ENCODE measurements around the gene SLC26A2.
A peak's percentile ranks its signal among the peaks of the same experiment; 100 is the strongest.
"Not testable (repeated sequence)": the region's sequence is repeated elsewhere in the genome, so short reads cannot be mapped to it uniquely, and the experiment has no call there.

The SLC26A2 gene

DNA sequence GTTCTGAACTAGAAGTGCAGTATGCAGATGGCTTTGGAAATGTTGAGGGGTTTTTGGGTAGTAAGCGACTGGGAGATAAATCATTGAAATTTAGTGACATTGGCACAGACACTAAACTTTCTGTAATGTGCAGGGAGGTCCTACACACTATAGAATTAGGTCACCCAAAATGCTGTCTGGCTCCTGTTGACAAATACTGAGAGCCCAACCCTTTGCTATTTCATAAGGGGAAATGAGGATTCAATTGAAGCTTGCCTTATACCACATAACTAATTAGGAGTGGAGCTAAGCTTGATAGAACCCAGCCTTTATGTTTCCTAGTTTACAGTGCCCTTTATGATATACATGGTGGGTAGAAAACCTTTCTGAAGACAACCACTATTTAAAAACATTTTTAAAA is 62.6 kb downstream of the SLC26A2 start:
- peak overlapping the region in 1 of 3 experiments; percentile 92 for H3K27ac Mint-ChIP-seq
- peaks cover 75% of the 10 kb centered on the region for H3K36me3 Mint-ChIP-seq (ENCODE audit: low read depth)
- TF ChIP-seq, protein P1, sequence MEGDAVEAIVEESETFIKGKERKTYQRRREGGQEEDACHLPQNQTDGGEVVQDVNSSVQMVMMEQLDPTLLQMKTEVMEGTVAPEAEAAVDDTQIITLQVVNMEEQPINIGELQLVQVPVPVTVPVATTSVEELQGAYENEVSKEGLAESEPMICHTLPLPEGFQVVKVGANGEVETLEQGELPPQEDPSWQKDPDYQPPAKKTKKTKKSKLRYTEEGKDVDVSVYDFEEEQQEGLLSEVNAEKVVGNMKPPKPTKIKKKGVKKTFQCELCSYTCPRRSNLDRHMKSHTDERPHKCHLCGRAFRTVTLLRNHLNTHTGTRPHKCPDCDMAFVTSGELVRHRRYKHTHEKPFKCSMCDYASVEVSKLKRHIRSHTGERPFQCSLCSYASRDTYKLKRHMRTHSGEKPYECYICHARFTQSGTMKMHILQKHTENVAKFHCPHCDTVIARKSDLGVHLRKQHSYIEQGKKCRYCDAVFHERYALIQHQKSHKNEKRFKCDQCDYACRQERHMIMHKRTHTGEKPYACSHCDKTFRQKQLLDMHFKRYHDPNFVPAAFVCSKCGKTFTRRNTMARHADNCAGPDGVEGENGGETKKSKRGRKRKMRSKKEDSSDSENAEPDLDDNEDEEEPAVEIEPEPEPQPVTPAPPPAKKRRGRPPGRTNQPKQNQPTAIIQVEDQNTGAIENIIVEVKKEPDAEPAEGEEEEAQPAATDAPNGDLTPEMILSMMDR (IDR thresholded peaks at IDR 0.05; ENCODE audit: unreplicated experiment in 3 of 3): no peak
- peaks cover 10% of the 10 kb centered on the region for H3K4me1 Mint-ChIP-seq
- no peaks in the 10 kb centered on the region for H3K9me3 Mint-ChIP-seq
- H3K4me3 Mint-ChIP-seq: no peak overlapping the region
- H3K27me3 Mint-ChIP-seq (ENCODE audit: low read depth): no peaks in the 10 kb centered on the region

GRCh38 chr5:150024346-150024984 is 63.9 kb downstream of the SLC26A2 start:
- no peaks in the 10 kb centered on the region for H3K27me3 Mint-ChIP-seq (ENCODE audit: low read depth)
- no peaks in the 10 kb centered on the region for H3K9me3 Mint-ChIP-seq
- H3K4me3 Mint-ChIP-seq: no peak overlapping the region
- peak overlapping the region in 2 of 3 experiments; percentile 68 to 75 for H3K27ac Mint-ChIP-seq
- peaks cover 70% of the 10 kb centered on the region for H3K36me3 Mint-ChIP-seq (ENCODE audit: low read depth)
- TF ChIP-seq, protein P1 (IDR thresholded peaks at IDR 0.05; ENCODE audit: unreplicated experiment in 3 of 3): peak in 1 of 3 experiments; percentile 18
- H3K4me1 Mint-ChIP-seq: peaks cover 10% of the 10 kb centered on the region

GRCh38 chr5:150026682-150027172 is 66.2 kb downstream of the SLC26A2 start:
- no peaks in the 10 kb centered on the region for H3K9me3 Mint-ChIP-seq
- TF ChIP-seq, protein P1 (IDR thresholded peaks at IDR 0.05; ENCODE audit: unreplicated experiment in 3 of 3): no peak
- H3K27ac Mint-ChIP-seq: no peak overlapping the region
- no peaks in the 10 kb centered on the region for H3K27me3 Mint-ChIP-seq (ENCODE audit: low read depth)
- H3K4me1 Mint-ChIP-seq: peaks cover 9% of the 10 kb centered on the region
- H3K4me3 Mint-ChIP-seq: no peak overlapping the region
- H3K36me3 Mint-ChIP-seq (ENCODE audit: low read depth): peaks cover 64% of the 10 kb centered on the region

- not testable (repeated sequence) for H3K4me1 Mint-ChIP-seq; H3K9me3 Mint-ChIP-seq; H3K4me3 Mint-ChIP-seq; H3K27me3 Mint-ChIP-seq (ENCODE audit: low read depth); H3K27ac Mint-ChIP-seq
- H3K36me3 Mint-ChIP-seq (ENCODE audit: low read depth): peaks cover 61% of the 10 kb centered on the region
Observed at GRCh38 chr5:150028047-150028446, 67.5 kb downstream of the SLC26A2 start.

- no peak overlapping the region for H3K4me3 Mint-ChIP-seq
- H3K27ac Mint-ChIP-seq: no peak overlapping the region
- H3K9me3 Mint-ChIP-seq: no peaks in the 10 kb centered on the region
- TF ChIP-seq, protein P1 (IDR thresholded peaks at IDR 0.05; ENCODE audit: unreplicated experiment in 3 of 3): no peak
- peaks cover 69% of the 10 kb centered on the region for H3K36me3 Mint-ChIP-seq (ENCODE audit: low read depth)
- no peaks in the 10 kb centered on the region for H3K27me3 Mint-ChIP-seq (ENCODE audit: low read depth)
- peaks cover 2% of the 10 kb centered on the region for H3K4me1 Mint-ChIP-seq
Observed at GRCh38 chr5:150033334-150033733, 72.8 kb downstream of the SLC26A2 start.

DNA sequence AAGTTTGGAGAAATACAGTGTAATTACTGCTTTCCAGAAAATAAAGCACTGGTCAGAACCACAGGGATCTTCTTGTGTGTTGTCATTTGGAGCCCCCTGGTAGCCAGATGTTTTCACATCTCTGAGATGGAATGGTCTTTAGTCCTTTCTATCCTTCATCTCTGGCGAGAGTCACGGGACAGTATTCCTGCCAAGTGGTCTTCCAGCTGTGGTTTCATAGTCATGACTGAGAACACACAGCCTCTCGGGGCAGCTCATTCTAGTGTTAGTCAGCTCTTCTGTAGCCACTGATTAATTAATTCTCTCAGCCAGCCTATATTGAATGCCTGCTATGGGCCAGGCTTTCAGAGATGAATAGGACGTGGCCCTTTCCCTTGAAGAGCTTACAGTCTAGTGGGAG is 74.1 kb downstream of the SLC26A2 start:
- no peak overlapping the region for H3K4me3 Mint-ChIP-seq

More for the DNA sequence above, 74.1 kb downstream of the SLC26A2 start:
- Mint-ChIP-seq H3K9me3 (no peaks in the 10 kb centered on the region), H3K27ac (no peak overlapping the region), H3K36me3 (ENCODE audit: low read depth) (peaks cover 67% of the 10 kb centered on the region), H3K4me1 (peaks cover 6% of the 10 kb centered on the region), H3K27me3 (ENCODE audit: low read depth) (no peaks in the 10 kb centered on the region)
- TF ChIP-seq, protein P1 (IDR thresholded peaks at IDR 0.05; ENCODE audit: unreplicated experiment in 3 of 3): no peak

Data from nephron (organoid).